HepG2 (cell line): ENCODE data around the gene UCKL1. TPM values are rescaled to one million over a fixed set of nuclear protein-coding genes. Genes with fewer than 3 reads are reported as not detected.

Experiments
- DPF2 ChIP-seq: sonication (generic); formaldehyde crosslinking; IDR thresholded peaks from 2 replicates; pipeline ENCODE4 v1.4.0; 2020; ENCODE audit warnings: mild to moderate bottlenecking, low read depth, missing genetic modification reagents, borderline replicate concordance
- EHMT2 ChIP-seq: fragments of 200-600 bp; sonication (generic); IDR thresholded peaks from 2 replicates; pipeline ENCODE4 v1.7.0; 2017; ENCODE audit warnings: antibody characterized with exemption, low read depth, low read length, borderline replicate concordance
- FOXA1 ChIP-seq, 2 experiments: fragments of 450-650 bp in 1 of 2; sonication (generic) in 1 of 2; formaldehyde crosslinking in 1 of 2; IDR thresholded peaks; 2 replicates each; pipeline versions ENCODE4 v1.4.0 to v1.6.1; 2016 to 2020; ENCODE audit warnings: missing genetic modification reagents in 1 of 2
- HCFC1 ChIP-seq: fragments of 150-350 bp; IDR thresholded peaks from 2 replicates; pipeline ENCODE4 v1.6.1; 2014; ENCODE audit warnings: low read depth, low read length
- IRF1 ChIP-seq: sonication (generic); formaldehyde crosslinking; IDR thresholded peaks from 2 replicates; pipeline ENCODE4 v1.4.0; 2020; ENCODE audit warnings: low read depth, mild to moderate bottlenecking, missing genetic modification reagents
- KMT2B ChIP-seq: IDR thresholded peaks from 2 replicates; pipeline ENCODE4 v1.6.1; 2016; ENCODE audit warnings: missing genetic modification reagents, missing compliant biosample characterization
- MAFF ChIP-seq: IDR thresholded peaks from 2 replicates; pipeline ENCODE4 v1.6.1; 2011; ENCODE audit warnings: low read depth, low read length, improper control_type of control experiment
- MXD4 ChIP-seq: IDR thresholded peaks from 2 replicates; pipeline ENCODE4 v1.6.1; 2016; ENCODE audit warnings: mild to moderate bottlenecking, missing biosample characterization, missing genetic modification reagents
- RNF219 ChIP-seq: sonication (generic); formaldehyde crosslinking; IDR thresholded peaks from 2 replicates; pipeline ENCODE4 v1.5.0; 2020; ENCODE audit warnings: mild to moderate bottlenecking, missing genetic modification reagents
- SIN3B ChIP-seq: fragments of 150-350 bp; IDR thresholded peaks from 2 replicates; pipeline ENCODE4 v1.6.1; 2014; ENCODE audit warnings: low read length
- SOX5 ChIP-seq: IDR thresholded peaks from 2 replicates; pipeline ENCODE4 v1.6.1; 2016; ENCODE audit warnings: borderline replicate concordance
- TCF7L2 ChIP-seq: IDR thresholded peaks from 2 replicates; pipeline ENCODE4 v1.6.1; 2011; ENCODE audit warnings: mild to moderate bottlenecking, low read depth, low read length, moderate library complexity
- ZFP36L2 ChIP-seq: sonication (generic); formaldehyde crosslinking; IDR thresholded peaks from 2 replicates; pipeline ENCODE4 v1.4.0; 2020; ENCODE audit warnings: missing genetic modification reagents
- ZNF12 ChIP-seq: sonication (generic); formaldehyde crosslinking; IDR thresholded peaks from 2 replicates; pipeline ENCODE4 v1.5.0; 2020; ENCODE audit warnings: missing genetic modification reagents
- ZNF350 ChIP-seq: sonication (generic); formaldehyde crosslinking; IDR thresholded peaks from 2 replicates; pipeline ENCODE4 v1.4.0; 2020; ENCODE audit warnings: mild to moderate bottlenecking, low read depth, missing genetic modification reagents, borderline replicate concordance
- ZNF441 ChIP-seq: sonication (generic); formaldehyde crosslinking; IDR thresholded peaks from 2 replicates; pipeline ENCODE4 v1.7.0; 2021; ENCODE audit warnings: missing genetic modification reagents, borderline replicate concordance
- ZNF484 ChIP-seq: sonication (generic); formaldehyde crosslinking; IDR thresholded peaks from 2 replicates; pipeline ENCODE4 v1.5.1; 2020; ENCODE audit warnings: mild to moderate bottlenecking, low read depth, missing genetic modification reagents, borderline replicate concordance
- ZNF496 ChIP-seq: sonication (generic); formaldehyde crosslinking; IDR thresholded peaks from 2 replicates; pipeline ENCODE4 v1.8.1; 2023; ENCODE audit warnings: mild to moderate bottlenecking, moderate library complexity, missing genetic modification reagents; ENCODE audit not compliant: insufficient replicate concordance
- ZNF510 ChIP-seq: sonication (generic); formaldehyde crosslinking; IDR thresholded peaks from 2 replicates; pipeline ENCODE4 v1.4.0; 2020; ENCODE audit warnings: low read depth, mild to moderate bottlenecking, missing genetic modification reagents
- ZNF564 ChIP-seq: sonication (generic); formaldehyde crosslinking; IDR thresholded peaks from 2 replicates; pipeline ENCODE4 v1.8.1; 2023; ENCODE audit warnings: mild to moderate bottlenecking, missing genetic modification reagents
- ZNF704 ChIP-seq: sonication (generic); formaldehyde crosslinking; IDR thresholded peaks from 2 replicates; pipeline ENCODE4 v1.8.1; 2023; ENCODE audit warnings: mild to moderate bottlenecking, inconsistent platforms, moderate library complexity, missing genetic modification reagents, borderline replicate concordance
- ZNF83 ChIP-seq: sonication (generic); formaldehyde crosslinking; IDR thresholded peaks from 2 replicates; pipeline ENCODE4 v1.4.0; 2020; ENCODE audit warnings: missing genetic modification reagents, mild to moderate bottlenecking, borderline replicate concordance
- ZNF883 ChIP-seq: sonication (generic); formaldehyde crosslinking; IDR thresholded peaks from 2 replicates; pipeline ENCODE4 v1.5.1; 2020; ENCODE audit warnings: mild to moderate bottlenecking, missing genetic modification reagents; ENCODE audit errors: not compliant biosample characterization
- ZSCAN31 ChIP-seq: sonication (generic); formaldehyde crosslinking; IDR thresholded peaks from 2 replicates; pipeline ENCODE4 v1.5.0; 2020; ENCODE audit warnings: low read depth, mild to moderate bottlenecking, missing genetic modification reagents
- polyA plus RNA-seq, 8 experiments: library from polyadenylated mRNA; depleted of rRNA in 3 of 8; stranded (reverse) in 7 of 8; unstranded in 1 of 8; fragments of >200 nt; fragmentation: Illumina TruSeq in 4 of 8; extraction: Trizol in 4 of 8; gene quantifications; 2 replicates each; pipeline versions ENCODE4 v1.2.1 to v1.2.3, GENCODE V29; 2011 to 2016; ENCODE audit warnings: low read depth in 4 of 8, missing spikeins in 1 of 8, mixed read lengths in 1 of 8; ENCODE audit not compliant: insufficient read depth in 1 of 8
- total RNA-seq, 5 experiments: library from RNA; depleted of rRNA; stranded (reverse); fragments of >200 nt; fragmentation: Illumina TruSeq; extraction: Trizol; gene quantifications; 2 replicates each; pipeline ENCODE4 v1.2.3, GENCODE V29; 2016; ENCODE audit warnings: low read depth in 1 of 5

UCKL1 gene
- total and polyA plus RNA-seq, 2 of the 13 experiments (the other 11 are each of a cell fraction or from before 2014, with no cell fraction given), result 50.2 to 126 TPM

- 0 out of 2 replicates have a peak, but pooled peaks have one; percentile 20 for TF ChIP-seq ZNF704
- no peak for TF ChIP-seq FOXA1 (IDR thresholded peaks at IDR 0.05)
- no peak for TF ChIP-seq FOXA1 (CRISPR knock-in tag; IDR thresholded peaks at IDR 0.05)
- peak; percentile 84 for TF ChIP-seq DPF2 (CRISPR knock-in tag)
- TF ChIP-seq ZNF510 (CRISPR knock-in tag), result no peak
- TF ChIP-seq ZFP36L2 (CRISPR knock-in tag), result 0 out of 2 replicates have a peak, but pooled peaks have one; percentile 32
- TF ChIP-seq EHMT2, result no peak
- no peak for TF ChIP-seq RNF219 (CRISPR knock-in tag)
- TF ChIP-seq TCF7L2, result no peak
- peak; percentile 71; the same call in 1 of the 2 replicates for TF ChIP-seq ZSCAN31 (CRISPR knock-in tag)
- TF ChIP-seq MXD4 (CRISPR knock-in tag), result peak; percentile 58; the same call in 1 of the 2 replicates
- no peak for TF ChIP-seq ZNF441 (CRISPR knock-in tag)
- TF ChIP-seq IRF1 (CRISPR knock-in tag), result no peak
- peak; percentile 64 for TF ChIP-seq ZNF883 (CRISPR knock-in tag)
- TF ChIP-seq ZNF564 (CRISPR knock-in tag), result 0 out of 2 replicates have a peak, but pooled peaks have one; percentile 85
- no peak for TF ChIP-seq ZNF484 (CRISPR knock-in tag)
- no peak for TF ChIP-seq ZNF83 (CRISPR knock-in tag)
- peak; percentile 91 for TF ChIP-seq ZNF350
- TF ChIP-seq SOX5 (CRISPR knock-in tag), result peak; percentile 27; the same call in 1 of the 2 replicates
- TF ChIP-seq MAFF, result no peak
- TF ChIP-seq ZNF12 (CRISPR knock-in tag), result peak; percentile 66; the same call in 1 of the 2 replicates
- TF ChIP-seq ZNF496, result no peak
- TF ChIP-seq HCFC1, result no peak
- peak; percentile 49; the same call in 1 of the 2 replicates for TF ChIP-seq SIN3B
- TF ChIP-seq KMT2B (CRISPR knock-in tag), result peak; percentile 47; the same call in 1 of the 2 replicates
Measured at GRCh38 chr20:63968928-63969760, 12.9 kb upstream of the UCKL1 start (continued).
